ENCODE results near the gene CTNNBIP1. TPM values are rescaled to one million over a fixed set of nuclear protein-coding genes. Genes with fewer than 3 reads are reported as not detected.
"Not testable (repeated sequence)": the region's sequence is repeated elsewhere in the genome, so short reads cannot be mapped to it uniquely, and the experiment has no call there.

CTNNBIP1 gene
- total and polyA plus RNA-seq, 4 experiments from 2014 or later: 6.3 to 10.1 (median 9.5) TPM

DNA sequence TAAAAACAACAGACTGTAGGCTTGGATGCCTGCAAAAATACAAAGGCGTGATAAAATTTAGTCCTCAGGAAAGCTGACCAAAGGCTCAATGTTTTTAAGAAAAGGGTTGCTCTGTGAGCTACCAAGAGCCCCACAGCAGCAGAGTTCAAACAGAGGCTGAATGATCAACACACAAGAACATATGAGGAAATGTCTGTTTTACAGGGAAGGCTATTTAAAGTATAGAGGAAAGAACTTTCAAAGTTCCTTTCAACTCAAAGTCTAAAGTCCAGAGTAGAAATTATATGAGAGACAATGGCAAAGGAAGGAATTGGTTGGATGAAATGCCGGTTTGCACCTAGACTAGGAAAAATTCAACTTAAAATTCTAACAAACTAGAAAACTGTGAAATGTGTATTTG lies 94.9 kb downstream of the CTNNBIP1 start:
- intact Hi-C loops (cut with micrococcal nuclease): no loop called here
- no peak overlapping the region for H3K27ac ChIP-seq (ENCODE audit: low read depth, low read length)
- POLR2A ChIA-PET (ENCODE audit: partially characterized antibody): no interaction called here
- no peaks in the 10 kb centered on the region for H3K36me3 ChIP-seq (ENCODE audit: insufficient read depth, low read length)
- no peak for DNase-seq
- CTCF ChIA-PET (ENCODE audit: partially characterized antibody): interaction anchor here (1.2 kb wide), 1 partner anchor 29 kb away, joined by 3 read pairs; no protein-coding TSS in a partner anchor
- H3K9me3 Mint-ChIP-seq: no peaks in the 10 kb centered on the region
- no peaks in the 10 kb centered on the region for H3K9me3 ChIP-seq (ENCODE audit: control insufficient read depth in 1 of 2, low read length in 2 of 2)
- H3K27me3 Mint-ChIP-seq: no peaks in the 10 kb centered on the region
- peaks cover 31% of the 10 kb centered on the region for H3K4me1 ChIP-seq (ENCODE audit: insufficient read depth, low read length)
- no peak overlapping the region for H3K4me3 Mint-ChIP-seq
- no peak overlapping the region for H3K4me3 ChIP-seq (ENCODE audit: low read length in 2 of 2)
- H3K27me3 ChIP-seq (ENCODE audit: insufficient read depth, low read length): no peaks in the 10 kb centered on the region
- H3K36me3 Mint-ChIP-seq: peaks cover 0 to 8% of the 10 kb centered on the region in 2 donors
- peaks cover 20 to 55% (median 35%) of the 10 kb centered on the region in 4 donors for H3K4me1 Mint-ChIP-seq
- peak overlapping the region in 1 of 7 donors; percentile 30 for H3K27ac Mint-ChIP-seq

GRCh38 chr1:9814619-9815018 lies 95.5 kb downstream of the CTNNBIP1 start:
- ChIA-PET POLR2A (ENCODE audit: partially characterized antibody) (no interaction called here), CTCF (ENCODE audit: partially characterized antibody) (interaction anchor here (1.2 kb wide), 1 partner anchor 29 kb away, joined by 3 read pairs; no protein-coding TSS in a partner anchor)
- no peaks in the 10 kb centered on the region for H3K36me3 ChIP-seq (ENCODE audit: insufficient read depth, low read length)
- Mint-ChIP-seq H3K27me3 (no peaks in the 10 kb centered on the region), H3K27ac (peak overlapping the region in 2 of 7 donors; percentile 30 to 68), H3K36me3 (peaks cover 0 to 8% of the 10 kb centered on the region in 2 donors), H3K4me1 (peaks cover 20 to 53% (median 32%) of the 10 kb centered on the region in 4 donors), H3K9me3 (no peaks in the 10 kb centered on the region), H3K4me3 (peak overlapping the region in 1 of 8 donors; percentile 38)
- no peaks in the 10 kb centered on the region for H3K27me3 ChIP-seq (ENCODE audit: insufficient read depth, low read length)
- H3K27ac ChIP-seq (ENCODE audit: low read depth, low read length): no peak overlapping the region
- intact Hi-C loops (cut with micrococcal nuclease): no loop called here
- H3K9me3 ChIP-seq (ENCODE audit: control insufficient read depth in 1 of 2, low read length in 2 of 2): no peaks in the 10 kb centered on the region
- no peak for DNase-seq
- peaks cover 26% of the 10 kb centered on the region for H3K4me1 ChIP-seq (ENCODE audit: insufficient read depth, low read length)
- H3K4me3 ChIP-seq (ENCODE audit: low read length in 2 of 2): no peak overlapping the region

- Mint-ChIP-seq H3K4me3 (no peak overlapping the region), H3K4me1 (peaks cover 38 to 73% (median 50%) of the 10 kb centered on the region in 4 donors), H3K27me3 (no peaks in the 10 kb centered on the region), H3K9me3 (no peaks in the 10 kb centered on the region), H3K36me3 (peaks cover 0 to 9% of the 10 kb centered on the region in 2 donors), H3K27ac (peak overlapping the region in 1 of 7 donors; percentile 22)
- no peaks in the 10 kb centered on the region for H3K27me3 ChIP-seq (ENCODE audit: insufficient read depth, low read length)
- peaks cover 44% of the 10 kb centered on the region for H3K4me1 ChIP-seq (ENCODE audit: insufficient read depth, low read length)
- intact Hi-C loops (cut with micrococcal nuclease): no loop called here
- no peak overlapping the region for H3K27ac ChIP-seq (ENCODE audit: low read depth, low read length)
- no peak for DNase-seq
- ChIA-PET POLR2A (ENCODE audit: partially characterized antibody) (no interaction called here), CTCF (ENCODE audit: partially characterized antibody) (interaction anchor here (1.1 to 2.7 kb wide), 3 partner anchors 26 to 196 kb away, joined by 3 to 12 read pairs (median 6); no protein-coding TSS in a partner anchor)
- H3K4me3 ChIP-seq (ENCODE audit: low read length in 2 of 2): no peak overlapping the region
- no peaks in the 10 kb centered on the region for H3K9me3 ChIP-seq (ENCODE audit: control insufficient read depth in 1 of 2, low read length in 2 of 2)
- H3K36me3 ChIP-seq (ENCODE audit: insufficient read depth, low read length): no peaks in the 10 kb centered on the region
Measured at GRCh38 chr1:9811239-9811966, 98.7 kb downstream of the CTNNBIP1 start.

- Mint-ChIP-seq H3K4me3 (peak overlapping the region in 1 of 8 donors; percentile 45), H3K9me3 (no peaks in the 10 kb centered on the region), H3K27ac (peak overlapping the region in 6 of 7 donors; percentile 13 to 66 (median 44)), H3K4me1 (peaks cover 31 to 69% (median 47%) of the 10 kb centered on the region in 4 donors), H3K36me3 (peaks cover 0 to 6% of the 10 kb centered on the region in 2 donors), H3K27me3 (no peaks in the 10 kb centered on the region)
- no peaks in the 10 kb centered on the region for H3K27me3 ChIP-seq (ENCODE audit: insufficient read depth, low read length)
- H3K4me3 ChIP-seq (ENCODE audit: low read length in 2 of 2): no peak overlapping the region
- H3K4me1 ChIP-seq (ENCODE audit: insufficient read depth, low read length): peaks cover 43% of the 10 kb centered on the region
- POLR2A ChIA-PET (ENCODE audit: partially characterized antibody): interaction anchor here (1.1 kb wide), 1 partner anchor 13 kb away, joined by 3 read pairs; no protein-coding TSS in a partner anchor
- no peak for DNase-seq
- no peak overlapping the region for H3K27ac ChIP-seq (ENCODE audit: low read depth, low read length)
- intact Hi-C loops (cut with micrococcal nuclease): no loop called here
- CTCF ChIA-PET (ENCODE audit: partially characterized antibody): no interaction called here
- H3K9me3 ChIP-seq (ENCODE audit: control insufficient read depth in 1 of 2, low read length in 2 of 2): no peaks in the 10 kb centered on the region
- no peaks in the 10 kb centered on the region for H3K36me3 ChIP-seq (ENCODE audit: insufficient read depth, low read length)
Measured at GRCh38 chr1:9809100-9809510, 101.0 kb downstream of the CTNNBIP1 start.

GRCh38 chr1:9808459-9808858 lies 101.6 kb downstream of the CTNNBIP1 start:
- Histone ChIP-seq H3K4me3 (ENCODE audit: low read length in 2 of 2) (no peak overlapping the region), H3K36me3 (ENCODE audit: insufficient read depth, low read length) (no peaks in the 10 kb centered on the region), H3K27me3 (ENCODE audit: insufficient read depth, low read length) (no peaks in the 10 kb centered on the region), H3K9me3 (ENCODE audit: control insufficient read depth in 1 of 2, low read length in 2 of 2) (no peaks in the 10 kb centered on the region), H3K4me1 (ENCODE audit: insufficient read depth, low read length) (peaks cover 43% of the 10 kb centered on the region), H3K27ac (ENCODE audit: low read depth, low read length) (no peak overlapping the region)
- ChIA-PET POLR2A (ENCODE audit: partially characterized antibody) (interaction anchor here (0.5 to 1.1 kb wide), 3 partner anchors 14 to 22 kb away, joined by 3 to 5 read pairs (median 3); no protein-coding TSS in a partner anchor), CTCF (ENCODE audit: partially characterized antibody) (interaction anchor here (0.7 kb wide), 1 partner anchor 24 kb away, joined by 3 read pairs; no protein-coding TSS in a partner anchor)
- Mint-ChIP-seq H3K27me3 (no peaks in the 10 kb centered on the region), H3K4me3 (no peak overlapping the region), H3K4me1 (peaks cover 30 to 64% (median 44%) of the 10 kb centered on the region in 4 donors), H3K36me3 (peaks cover 0 to 4% of the 10 kb centered on the region in 2 donors), H3K9me3 (no peaks in the 10 kb centered on the region), H3K27ac (peak overlapping the region in 1 of 7 donors; percentile 28)
- intact Hi-C loops (cut with micrococcal nuclease): no loop called here
- no peak for DNase-seq

GRCh38 chr1:9807541-9807940 lies 102.5 kb downstream of the CTNNBIP1 start:
- no peaks in the 10 kb centered on the region for H3K27me3 ChIP-seq (ENCODE audit: insufficient read depth, low read length)
- H3K9me3 ChIP-seq (ENCODE audit: control insufficient read depth in 1 of 2, low read length in 2 of 2): no peaks in the 10 kb centered on the region
- ChIA-PET CTCF (ENCODE audit: partially characterized antibody) (no interaction called here), POLR2A (ENCODE audit: partially characterized antibody) (no interaction called here)
- no peaks in the 10 kb centered on the region for H3K36me3 ChIP-seq (ENCODE audit: insufficient read depth, low read length)
- H3K4me1 Mint-ChIP-seq: peaks cover 34 to 68% (median 45%) of the 10 kb centered on the region in 4 donors
- H3K4me3 ChIP-seq (ENCODE audit: low read length in 2 of 2): no peak overlapping the region
- intact Hi-C loops (cut with micrococcal nuclease): no loop called here
- no peak for DNase-seq
- H3K4me3 Mint-ChIP-seq: no peak overlapping the region
- no peak overlapping the region for H3K27ac ChIP-seq (ENCODE audit: low read depth, low read length)
- H3K4me1 ChIP-seq (ENCODE audit: insufficient read depth, low read length): peaks cover 51% of the 10 kb centered on the region
- H3K36me3 Mint-ChIP-seq: peaks cover 0 to 4% of the 10 kb centered on the region in 2 donors
- H3K27me3 Mint-ChIP-seq: no peaks in the 10 kb centered on the region
- H3K27ac Mint-ChIP-seq: peak overlapping the region in 3 of 7 donors; percentile 17 to 61 (median 42)
- H3K9me3 Mint-ChIP-seq: no peaks in the 10 kb centered on the region

DNA sequence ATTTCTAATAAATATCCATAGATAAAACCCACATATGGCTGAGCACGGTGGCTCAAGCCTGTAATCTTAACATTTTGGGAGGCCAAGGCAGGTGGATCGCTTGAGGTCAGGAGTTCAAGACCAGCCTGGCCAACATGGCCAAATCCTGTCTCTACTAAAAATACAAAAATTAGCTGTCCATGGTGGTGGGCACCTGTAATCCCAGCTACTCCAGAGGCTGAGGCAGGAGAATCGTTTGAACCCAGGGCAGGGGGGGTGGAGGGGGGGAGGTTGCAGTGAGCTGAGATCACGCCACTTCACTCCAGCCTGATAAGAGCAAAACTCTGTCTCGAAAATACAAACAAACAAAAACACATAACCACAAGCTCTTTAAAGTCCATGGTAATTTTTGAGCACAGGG lies 104.1 kb downstream of the CTNNBIP1 start:
- H3K27me3 Mint-ChIP-seq; H3K9me3 Mint-ChIP-seq; H3K36me3 ChIP-seq (ENCODE audit: insufficient read depth, low read length); DNase-seq; H3K27ac ChIP-seq (ENCODE audit: low read depth, low read length); H3K9me3 ChIP-seq (ENCODE audit: control insufficient read depth in 1 of 2, low read length in 2 of 2); H3K36me3 Mint-ChIP-seq; H3K4me3 ChIP-seq (ENCODE audit: low read length in 2 of 2); intact Hi-C loops (cut with micrococcal nuclease); H3K27me3 ChIP-seq (ENCODE audit: insufficient read depth, low read length): not testable (repeated sequence)
- H3K4me1 Mint-ChIP-seq: peaks cover 40 to 69% (median 54%) of the 10 kb centered on the region in 4 donors
- peak overlapping the region in 1 of 8 donors; percentile 22 for H3K4me3 Mint-ChIP-seq
- ChIA-PET CTCF (ENCODE audit: partially characterized antibody) (interaction anchor here (0.8 to 1.0 kb wide), 2 partner anchors 21 to 56 kb away, joined by 3 read pairs; no protein-coding TSS in a partner anchor), POLR2A (ENCODE audit: partially characterized antibody) (interaction anchor here (0.9 kb wide), 1 partner anchor 19 kb away, joined by 3 read pairs; no protein-coding TSS in a partner anchor)
- peak overlapping the region in 2 of 7 donors; percentile 48 to 59 for H3K27ac Mint-ChIP-seq
- peaks cover 53% of the 10 kb centered on the region for H3K4me1 ChIP-seq (ENCODE audit: insufficient read depth, low read length)
